NCI-H2029 treated with DMSO at 0.1 percent for 48 hours (cell line): ENCODE data around the gene PEX3.
"Not testable (repeated sequence)": the region's sequence is repeated elsewhere in the genome, so short reads cannot be mapped to it uniquely, and the experiment has no call there.

ENCODE experiments used
- DNase-seq: peaks from one replicate; lab custom pipeline; 2025; lab: John Stamatoyannopoulos, UW

Gene PEX3

DNA sequence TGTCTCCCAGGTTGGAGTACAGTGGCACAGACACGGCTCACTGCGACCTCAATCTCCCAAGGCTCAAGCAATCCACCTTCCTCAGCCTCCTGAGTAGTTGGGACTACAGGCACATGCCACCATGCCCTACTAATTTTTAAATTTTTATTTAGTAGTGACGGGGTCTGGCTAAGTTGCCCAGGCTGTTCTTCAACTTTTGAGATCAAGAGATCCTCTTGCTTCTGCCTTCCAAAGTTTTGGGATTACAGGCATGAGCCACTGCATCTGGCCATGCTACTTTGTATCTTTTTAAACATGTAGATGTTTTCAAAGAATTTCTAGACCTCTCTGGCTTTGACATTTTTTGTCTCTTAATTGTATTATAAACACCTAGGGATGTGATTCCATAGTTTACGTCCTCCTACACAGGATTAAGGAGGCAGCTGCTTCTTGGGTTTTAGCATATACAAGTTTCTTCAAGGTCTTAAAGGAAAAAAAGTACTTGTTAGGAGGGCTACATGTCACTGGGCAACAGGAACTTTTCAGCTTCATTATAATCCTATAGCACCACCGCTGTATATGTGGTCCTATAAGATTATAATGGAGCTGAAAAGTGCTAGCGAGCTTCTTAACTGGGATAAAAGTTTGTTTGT, 1.4 kb upstream of the PEX3 start:
- DNase-seq: no peak

DNA sequence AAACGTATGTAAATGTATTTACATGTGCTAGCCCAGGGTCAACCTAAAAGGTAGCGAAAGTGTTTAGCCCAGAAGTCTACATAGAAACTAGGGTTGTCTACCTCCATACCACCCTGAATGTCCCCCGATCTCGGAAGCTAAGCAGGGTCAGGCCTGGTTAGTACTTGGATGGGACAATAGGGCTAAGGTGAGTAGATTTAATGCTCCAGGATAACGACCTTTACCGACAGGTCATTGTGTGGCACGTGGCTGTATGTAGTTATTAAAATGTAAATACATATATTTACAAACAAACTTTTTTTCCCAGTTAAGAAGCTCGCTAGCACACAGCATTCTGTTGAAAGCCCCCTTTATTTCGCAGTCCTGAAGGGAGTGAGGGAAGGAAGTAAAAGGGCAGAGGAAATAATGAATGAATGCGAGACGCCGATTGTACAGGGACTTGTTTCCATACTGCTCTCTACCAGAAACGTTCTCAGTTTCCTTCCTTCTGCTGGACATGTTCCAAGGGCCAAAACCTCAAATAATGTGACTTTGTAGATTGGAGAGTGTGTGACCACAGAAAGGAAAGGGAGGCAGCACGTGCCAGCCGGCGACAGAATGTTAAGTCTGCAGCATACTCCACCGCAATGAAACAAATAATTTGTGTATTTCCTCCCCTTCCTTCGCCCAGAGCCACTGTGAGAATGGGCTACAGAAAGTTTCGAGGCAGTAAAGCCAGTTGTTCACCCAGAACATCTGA, 722 bp upstream of the PEX3 start:
- DNase-seq: no peak

DNA sequence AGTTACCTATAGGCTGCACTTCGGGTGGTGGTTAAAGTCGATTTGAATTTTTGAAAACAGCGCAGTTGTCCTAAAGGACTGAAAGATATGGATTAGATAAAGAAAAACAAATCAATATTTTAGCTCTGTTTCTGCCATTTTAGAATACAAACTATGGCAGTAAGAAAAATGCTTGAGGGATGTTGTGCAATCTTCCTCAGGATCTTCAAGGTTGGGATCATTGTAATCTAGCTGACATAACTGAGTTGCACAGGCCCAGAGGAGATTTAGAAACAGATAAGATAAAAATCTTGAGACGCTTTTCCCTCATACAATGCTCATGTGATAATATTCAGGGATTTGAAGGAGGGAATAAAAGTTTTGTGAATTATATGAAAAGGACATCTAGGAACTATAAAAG, 926 bp downstream of the PEX3 start:
- DNase-seq: no peak

DNA sequence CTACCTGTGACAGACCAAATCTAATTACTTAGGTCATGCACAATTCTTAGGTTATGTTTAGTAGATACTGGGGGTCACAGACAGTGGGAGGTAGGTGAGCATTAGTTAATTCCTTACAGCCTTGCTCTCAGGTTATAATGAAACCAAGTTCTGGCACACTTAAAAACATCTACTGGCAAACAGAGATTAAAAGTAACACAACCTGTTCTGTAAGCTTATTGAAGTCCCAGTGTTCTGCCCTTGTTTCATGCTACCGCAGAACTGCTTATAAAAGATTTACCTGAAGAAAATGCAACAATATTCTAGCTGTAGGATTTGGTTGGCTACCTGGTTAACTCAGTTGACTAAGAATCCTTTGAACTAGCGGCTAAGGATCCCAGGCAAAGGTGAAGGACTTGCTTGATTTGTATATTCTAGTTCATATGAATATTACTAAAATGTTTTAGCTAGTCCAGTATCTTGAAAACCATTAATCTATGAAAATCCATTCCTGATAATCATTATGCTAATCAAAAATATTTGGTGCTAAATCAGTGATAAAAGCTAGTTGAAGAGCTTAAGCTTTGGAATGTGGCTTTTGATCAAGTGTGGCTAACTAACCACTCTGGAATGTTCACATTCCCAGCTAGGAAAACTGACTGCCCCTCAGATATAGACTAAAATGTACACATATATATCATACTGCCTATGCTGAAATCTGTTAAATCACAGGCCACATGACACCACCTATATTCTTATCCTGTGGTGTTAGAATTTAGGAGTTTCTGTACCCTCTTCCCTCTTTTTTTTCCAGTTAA, 7.2 kb downstream of the PEX3 start:
- DNase-seq: no peak

DNA sequence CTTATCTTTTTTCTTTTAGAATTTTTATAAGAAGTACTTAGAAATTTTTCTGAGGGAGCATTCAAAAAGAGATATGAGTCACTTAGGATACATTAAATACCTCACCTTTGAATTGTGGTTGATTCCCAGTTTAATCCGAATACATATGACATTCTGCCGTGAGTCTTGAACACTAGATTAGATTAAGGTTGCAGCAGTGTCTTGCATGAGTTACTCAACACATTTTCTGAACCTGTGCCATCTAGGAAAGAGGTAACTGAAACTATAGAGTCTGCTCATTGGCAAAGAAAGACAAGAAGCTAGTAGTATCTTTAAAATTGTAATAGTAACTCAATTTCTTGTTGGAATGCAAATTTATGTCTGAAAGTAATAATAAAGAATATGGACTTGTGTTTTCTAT, 14.9 kb downstream of the PEX3 start:
- no peak for DNase-seq

DNA sequence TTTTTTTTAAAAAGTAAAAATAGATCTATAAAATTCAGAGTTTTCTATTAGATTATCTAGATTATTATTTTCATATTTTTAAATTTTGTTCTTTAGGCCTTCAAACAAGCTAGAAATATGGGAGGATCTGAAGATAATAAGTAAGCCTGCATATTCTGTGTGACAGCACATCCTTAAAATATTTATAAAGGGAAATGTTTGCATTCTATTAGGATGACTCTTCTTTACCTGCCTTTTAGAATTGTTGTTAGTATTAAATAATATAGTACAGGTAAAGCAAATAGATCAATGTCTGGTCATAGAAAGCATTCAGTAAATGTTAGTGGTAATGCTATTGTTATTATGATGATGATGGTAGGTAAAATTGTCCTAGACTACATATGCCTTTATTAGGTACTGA, 17.4 kb downstream of the PEX3 start:
- no peak for DNase-seq

DNA sequence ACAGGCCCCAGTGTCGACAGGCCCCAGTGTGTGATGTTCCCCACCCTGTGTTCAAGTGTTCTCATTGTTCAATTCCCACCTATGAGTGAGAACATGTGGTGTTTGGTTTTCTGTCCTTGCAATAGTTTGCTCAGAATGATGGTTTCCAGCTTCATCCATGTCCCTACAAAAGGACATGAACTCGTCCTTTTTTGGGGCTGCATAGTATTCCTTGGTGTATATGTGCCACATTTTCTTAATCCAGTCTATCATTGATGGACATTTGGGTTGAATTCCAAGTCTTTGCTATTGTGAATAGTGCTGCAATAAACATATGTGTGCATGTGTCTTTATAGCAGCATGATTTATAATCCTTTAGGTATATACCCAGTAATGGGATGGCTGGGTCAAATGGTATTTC, 18.2 kb downstream of the PEX3 start:
- DNase-seq: not testable (repeated sequence)

DNA sequence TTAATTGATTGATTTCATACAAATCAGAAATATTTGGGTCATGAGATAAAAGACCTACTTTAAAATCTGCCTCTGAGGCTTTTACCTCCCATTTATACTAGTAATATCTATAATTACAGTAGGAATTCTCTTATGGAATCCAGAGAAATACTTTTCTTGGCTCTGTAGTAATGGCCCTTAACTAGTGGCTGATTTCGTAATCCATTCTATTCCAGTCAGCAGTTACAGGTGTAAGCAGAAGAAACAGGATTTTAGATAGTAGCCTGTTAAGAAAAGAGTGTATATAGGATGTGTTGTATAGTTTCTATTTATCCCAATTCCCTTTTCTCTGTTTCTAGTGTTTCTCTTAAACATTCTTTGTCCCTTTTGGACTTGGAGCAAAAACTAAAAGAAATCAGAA, 21.2 kb downstream of the PEX3 start:
- no peak for DNase-seq

DNA sequence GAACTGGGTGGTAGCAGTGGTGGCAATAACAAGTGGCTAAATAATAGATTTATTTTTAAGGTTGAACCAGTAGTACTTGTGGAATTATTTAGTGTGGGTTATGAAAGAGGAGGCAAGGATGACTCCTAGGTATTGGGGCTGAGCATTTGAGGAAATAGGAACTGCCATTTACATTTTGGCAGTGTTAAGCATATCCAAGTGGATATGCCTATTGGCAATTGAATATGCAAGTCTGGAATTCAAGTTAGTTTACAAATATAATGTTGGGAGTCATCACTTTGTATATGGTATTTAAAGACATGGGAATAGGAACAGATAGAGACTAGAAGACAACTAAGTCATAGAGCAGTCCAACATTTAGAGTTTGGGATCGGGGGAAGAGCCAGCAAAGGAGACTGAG, 25.9 kb downstream of the PEX3 start:
- no peak for DNase-seq

DNA sequence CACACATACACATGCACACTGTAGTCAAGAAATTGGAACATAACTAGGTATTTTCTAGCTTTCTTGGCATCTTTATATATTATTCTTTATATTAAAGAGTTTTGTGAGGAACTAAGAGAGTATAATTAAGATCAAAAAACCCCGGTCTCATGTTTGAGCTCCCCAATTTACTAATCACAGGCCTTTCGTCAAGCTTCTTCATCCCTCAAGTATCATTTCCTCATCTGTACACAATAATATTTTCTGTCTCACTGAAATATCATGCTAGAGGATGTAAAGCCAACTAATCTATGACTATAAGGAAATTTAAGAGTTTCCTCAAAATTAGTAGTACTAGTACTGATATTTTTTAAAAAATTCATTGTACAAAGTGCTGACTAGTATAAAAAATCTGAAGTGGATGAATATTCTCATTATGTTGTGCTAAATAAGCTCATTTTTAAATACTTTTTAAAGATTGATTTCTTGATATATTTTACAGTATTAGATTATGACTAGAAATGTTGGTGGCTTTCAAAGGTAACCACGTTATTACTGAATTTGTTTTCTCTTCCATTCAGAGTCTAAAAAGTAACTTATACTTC, 28.0 kb downstream of the PEX3 start:
- DNase-seq: no peak

DNA sequence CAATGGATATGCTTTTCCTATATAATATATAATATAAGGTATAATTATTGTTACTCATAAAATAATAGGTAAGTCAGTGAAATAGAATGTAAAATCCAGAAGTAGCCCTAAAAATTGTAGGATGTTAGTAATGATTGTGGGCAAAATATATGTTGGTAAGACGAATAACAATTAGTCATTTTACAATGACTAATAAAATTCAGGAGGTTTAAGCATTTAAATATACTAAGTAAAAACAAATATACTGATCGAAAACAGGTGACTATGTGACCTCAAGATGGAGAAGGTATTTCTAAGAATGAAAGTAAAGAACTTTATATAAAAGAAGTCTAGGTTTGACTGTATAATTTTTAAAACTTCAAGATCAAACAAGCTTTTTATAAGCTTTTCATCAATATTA, 32.0 kb downstream of the PEX3 start:
- DNase-seq: no peak

DNA sequence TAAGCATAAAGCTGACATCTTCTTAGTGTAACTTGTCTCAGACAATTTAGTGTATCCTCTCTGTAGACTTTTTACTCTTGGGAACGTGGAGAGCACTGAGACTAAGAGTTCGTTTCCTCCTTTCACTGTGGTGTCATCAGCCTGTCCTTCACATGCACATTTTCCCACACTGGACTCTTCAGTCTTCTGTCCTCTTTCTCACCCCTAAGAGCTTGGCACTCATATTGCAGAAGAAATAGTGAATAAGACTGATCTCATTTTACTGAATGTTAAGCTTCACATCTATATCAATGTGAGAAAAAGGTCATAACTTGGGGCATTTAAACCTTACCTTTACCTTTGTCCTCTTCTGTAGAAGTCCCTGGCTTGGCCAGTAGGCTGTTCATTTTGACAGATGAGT, 35.4 kb downstream of the PEX3 start:
- DNase-seq: no peak

DNA sequence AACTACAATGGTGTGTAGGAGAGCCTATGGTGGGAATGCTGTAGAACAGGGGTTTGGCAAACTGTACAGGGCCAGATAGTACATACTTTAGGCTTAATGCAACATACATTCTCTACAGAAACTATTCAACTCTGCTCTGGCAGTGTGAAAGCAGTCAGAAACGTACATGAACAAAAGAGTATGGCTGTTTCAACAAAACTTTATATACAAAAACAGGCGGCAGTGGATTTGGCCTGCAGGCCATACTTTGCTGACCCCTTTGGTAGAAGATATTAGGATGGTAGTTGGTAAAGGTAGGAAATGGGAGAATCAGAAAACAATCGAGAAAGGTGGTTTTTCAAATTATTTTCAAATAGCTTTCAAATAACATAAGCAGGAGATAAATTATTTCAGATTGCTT, 36.1 kb downstream of the PEX3 start:
- no peak for DNase-seq

DNA sequence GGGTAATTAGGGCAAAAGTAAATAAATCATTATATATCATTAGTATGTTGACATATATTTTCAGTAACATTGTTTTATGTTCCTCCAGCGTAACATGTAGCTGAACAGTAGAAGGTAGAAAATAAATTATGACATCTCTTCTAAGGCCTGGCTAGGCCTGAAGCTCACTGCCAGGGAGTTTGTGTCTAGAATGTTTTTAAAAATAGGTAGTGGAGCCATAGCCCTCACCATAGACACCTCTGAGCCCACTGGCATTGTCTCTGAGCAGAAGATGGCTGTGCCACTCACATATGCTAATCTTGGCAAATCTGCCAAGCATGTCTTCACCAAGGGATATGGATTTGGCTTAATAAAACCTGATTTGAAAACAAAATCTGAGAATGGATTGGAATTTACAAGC, 39.6 kb downstream of the PEX3 start:
- DNase-seq: no peak

DNA sequence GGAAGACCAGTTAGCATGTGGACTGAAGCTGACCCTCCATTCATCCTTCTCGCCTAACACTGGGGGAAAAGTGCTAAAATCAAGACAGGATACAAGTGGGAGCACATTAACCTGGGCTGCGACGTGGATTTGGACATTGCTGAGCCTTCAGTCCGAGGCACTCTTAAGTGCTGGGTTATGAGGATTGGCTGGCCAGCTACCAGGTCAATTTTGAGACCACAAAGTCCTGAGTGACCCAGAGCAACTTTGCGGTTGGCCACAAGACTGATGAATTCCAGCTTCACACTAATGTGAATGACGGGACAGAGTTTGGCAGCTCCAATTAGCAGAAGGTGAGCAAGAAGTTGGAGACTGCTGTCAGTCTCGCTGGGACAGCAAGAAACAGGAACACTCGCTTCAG, 40.2 kb downstream of the PEX3 start:
- DNase-seq: no peak

DNA sequence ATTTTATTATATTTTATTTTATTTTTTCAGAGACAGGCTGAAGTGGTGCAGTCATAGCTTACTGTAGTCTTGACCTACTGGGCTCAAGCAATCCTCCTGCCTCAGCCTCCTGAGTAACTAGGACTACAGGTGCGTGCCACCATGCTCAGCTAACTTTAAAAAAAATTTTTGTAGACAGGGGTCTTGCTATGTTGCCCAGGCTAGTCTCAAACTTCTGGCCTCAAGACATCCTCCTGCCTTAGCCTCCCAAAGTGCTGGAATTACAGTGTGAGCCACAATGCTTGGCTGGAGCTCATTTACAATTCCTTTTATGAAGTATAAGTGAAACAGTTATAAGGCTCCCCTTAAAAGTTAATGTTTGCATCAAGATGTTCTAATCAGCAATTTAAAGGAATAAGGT, 46.4 kb downstream of the PEX3 start:
- DNase-seq: no peak

DNA sequence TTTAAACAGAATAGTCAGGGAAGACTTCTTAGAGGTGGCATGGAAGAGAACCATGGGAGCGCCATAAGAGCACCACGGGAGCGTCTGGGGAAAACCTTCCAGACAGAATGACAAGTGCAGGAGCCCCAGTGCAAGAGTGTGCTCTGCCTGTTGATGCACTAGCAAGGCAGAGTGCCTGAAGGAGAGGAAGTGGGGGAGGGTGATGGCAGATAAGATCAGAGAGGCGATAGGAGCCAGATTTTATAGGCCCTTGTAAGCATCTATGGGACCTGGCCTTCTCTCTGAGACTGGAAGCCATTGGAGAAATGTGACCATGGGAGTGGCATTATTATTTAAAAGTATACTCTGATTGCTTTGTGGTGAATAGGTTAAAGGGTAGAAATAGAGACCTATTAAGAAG, 47.8 kb downstream of the PEX3 start:
- DNase-seq: no peak

DNA sequence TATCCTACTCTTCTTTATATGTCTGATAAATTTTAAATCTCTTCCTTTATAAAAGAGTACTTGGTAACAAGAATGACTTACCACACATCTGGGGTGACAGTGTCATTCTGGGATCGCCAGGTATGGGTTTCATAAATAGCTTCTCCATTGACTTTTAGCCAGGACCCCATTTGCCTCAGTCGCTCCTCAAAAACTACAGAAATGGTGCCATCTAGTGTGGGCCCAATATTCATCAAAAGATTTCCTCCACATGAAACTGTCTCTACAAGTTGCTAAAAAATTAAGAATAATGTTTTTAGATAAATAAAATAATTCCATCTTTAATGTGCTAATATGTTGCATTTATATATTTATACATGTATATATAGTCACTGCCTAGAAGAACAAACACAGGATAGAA, 51.2 kb downstream of the PEX3 start:
- no peak for DNase-seq

DNA sequence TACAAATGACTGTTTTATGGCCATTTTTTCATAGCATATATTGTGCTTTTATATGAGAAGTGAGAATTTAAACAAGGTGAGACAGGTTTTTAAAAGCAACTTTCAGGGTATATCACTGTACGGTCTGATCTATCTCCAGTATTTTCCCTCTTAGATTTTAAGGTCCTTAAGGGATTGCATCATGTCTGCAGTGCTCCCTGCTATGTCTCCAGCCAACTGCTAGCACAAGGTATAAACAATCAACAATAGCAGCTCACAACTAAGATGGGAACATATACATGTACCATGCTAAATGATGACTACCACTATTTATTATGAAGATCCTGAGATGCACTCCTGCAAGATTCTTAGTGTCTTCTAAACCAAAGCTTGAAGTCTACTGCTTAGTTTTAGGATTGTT, 53.8 kb downstream of the PEX3 start:
- no peak for DNase-seq

DNA sequence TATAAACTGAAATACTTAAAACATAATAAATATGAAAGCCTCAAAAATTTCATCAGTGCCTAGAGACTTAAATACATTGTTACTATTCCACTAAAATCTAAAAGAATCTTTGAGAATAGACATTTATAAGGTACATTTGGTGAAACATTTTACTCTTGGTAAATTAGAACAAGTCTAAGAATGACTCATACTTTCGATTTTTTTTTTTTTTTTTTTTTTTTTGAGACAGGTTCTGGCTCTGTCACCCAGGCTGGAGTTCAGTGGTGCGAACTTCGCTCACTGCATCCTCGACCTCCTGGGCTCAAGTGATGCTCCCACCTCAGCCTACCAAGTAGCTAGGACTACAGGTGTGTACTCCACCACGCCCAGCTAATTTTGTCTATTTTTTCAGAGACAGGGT, 54.5 kb downstream of the PEX3 start:
- no peak for DNase-seq

DNA sequence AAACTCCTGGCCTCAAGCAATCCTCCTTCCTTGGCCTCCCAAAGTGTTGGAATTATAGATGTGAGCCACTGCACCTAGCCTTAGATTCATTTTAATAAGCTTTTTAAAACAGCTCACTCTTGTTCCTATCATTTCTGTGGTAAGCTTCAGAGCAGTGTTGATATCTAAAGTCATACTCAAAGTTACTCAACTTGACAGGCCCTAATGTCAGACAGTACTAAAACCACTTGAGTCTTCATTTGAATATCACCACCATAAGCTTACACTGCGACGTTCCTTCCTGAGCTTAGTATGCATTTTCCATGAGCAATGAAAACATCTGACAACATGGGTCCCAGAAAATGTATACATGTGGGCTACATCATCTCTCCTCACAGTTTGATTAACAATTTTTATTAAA, 54.9 kb downstream of the PEX3 start:
- DNase-seq: no peak

DNA sequence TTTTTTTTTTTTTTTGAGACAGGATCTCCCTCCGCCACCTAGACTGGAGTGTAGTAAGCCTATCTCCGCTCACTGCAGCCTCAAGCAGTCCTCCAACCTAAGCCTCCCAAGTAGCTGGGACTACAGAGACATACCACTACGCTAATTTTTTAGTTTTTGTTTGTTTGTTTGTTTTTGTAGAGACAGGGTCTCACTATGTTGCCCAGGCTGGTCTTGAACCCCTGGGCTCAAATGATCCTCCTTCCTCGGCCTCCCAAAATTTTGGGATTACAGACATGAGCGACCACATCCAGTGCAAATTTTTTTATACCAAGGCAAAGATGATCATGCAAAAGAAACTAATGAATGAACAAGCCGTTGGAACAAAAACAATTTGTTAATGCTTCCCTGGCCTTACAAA, 55.6 kb downstream of the PEX3 start:
- DNase-seq: no peak

DNA sequence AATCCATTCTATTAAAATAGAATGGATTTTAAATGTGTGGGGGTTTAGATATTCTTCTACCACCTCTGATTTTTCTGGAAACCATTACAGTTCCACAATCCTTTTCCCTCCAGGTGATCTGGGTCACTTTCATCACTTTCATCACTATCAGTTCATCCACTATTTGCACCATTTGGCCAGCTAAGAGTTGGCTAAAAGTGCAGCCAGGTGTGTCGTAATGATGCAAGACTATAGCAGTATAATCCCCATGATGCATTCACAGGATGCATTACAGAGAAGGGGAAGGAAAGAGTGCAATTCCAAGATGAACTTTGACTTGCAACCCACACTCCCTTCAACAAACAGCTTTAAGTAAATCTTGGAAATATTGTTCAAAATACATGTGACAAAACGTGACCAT, 56.0 kb downstream of the PEX3 start:
- DNase-seq: no peak
